ENCODE measurements around the gene CCDC66. TPM values are rescaled to one million over a fixed set of nuclear protein-coding genes. Genes with fewer than 3 reads are reported as not detected.

The CCDC66 gene
- total and polyA plus RNA-seq, 2 of the 8 experiments (the other 6 are each of a cell fraction or from before 2014, with no cell fraction given): 9.6 to 29.3 TPM

- ChIA-PET CTCF (ENCODE audit: partially characterized antibody) (interaction anchor here (0.6 to 1.5 kb wide), 2 partner anchors 28 to 230 kb away, joined by 3 to 7 read pairs; no protein-coding TSS in a partner anchor), POLR2A (ENCODE audit: partially characterized antibody) (no interaction called here)
- Histone ChIP-seq H4K8ac (ENCODE audit: extremely low read depth, insufficient read depth, low read length) (no peak overlapping the region), H3K4me3 (ENCODE audit: extremely low read depth in 1 of 4, insufficient read depth in 2 of 4, low read depth in 3 of 4, low read length in 4 of 4) (no peak overlapping the region), H4K91ac (replicated peaks; ENCODE audit: insufficient read length, low read length) (no peak overlapping the region), H3K23me2 (ENCODE audit: low read depth, low read length) (no peaks in the 10 kb centered on the region), H3K4me2 (ENCODE audit: insufficient read depth in 1 of 2, low read depth in 2 of 2, low read length in 2 of 2) (no peak overlapping the region), H3K23ac (ENCODE audit: insufficient read length) (no peak overlapping the region), H2BK5ac (ENCODE audit: low read depth, low read length) (no peak overlapping the region), H2BK12ac (ENCODE audit: low read depth, low read length) (no peak overlapping the region), H4K5ac (ENCODE audit: insufficient read length, low read depth, low read length) (no peak overlapping the region), H3K14ac (ENCODE audit: insufficient read length) (no peak overlapping the region), H2AK5ac (ENCODE audit: low read depth, low read length) (no peak overlapping the region), H3K27me3 (replicated peaks in 1 of 4; ENCODE audit: control insufficient read depth in 3 of 4, extremely low read depth in 1 of 4, insufficient read depth in 3 of 4, low read length in 3 of 4) (peaks cover 0 to 1% (median 0%) of the 10 kb centered on the region in 4 experiments; a peak in 1 of 7 replicates), H3K56ac (replicated peaks; ENCODE audit: insufficient read length, low read depth, low read length) (no peak overlapping the region), H2AFZ (ENCODE audit: low read length) (no peak overlapping the region), H3K4me1 (replicated peaks in 1 of 4; ENCODE audit: control insufficient read depth in 3 of 4, insufficient read depth in 4 of 4, low read length in 3 of 4) (peaks cover 0 to 4% (median 2%) of the 10 kb centered on the region in 4 experiments), H2BK20ac (ENCODE audit: low read length) (no peak overlapping the region), H3K79me2 (ENCODE audit: control insufficient read depth in 1 of 2, insufficient read depth in 2 of 2, low read length in 2 of 2) (no peaks in the 10 kb centered on the region), H3K27ac (ENCODE audit: low read depth, low read length) (no peak overlapping the region), H3K9ac (replicated peaks in 1 of 4; ENCODE audit: extremely low read depth in 1 of 4, low read depth in 3 of 4, low read length in 3 of 4) (no peak overlapping the region), H2BK120ac (replicated peaks; ENCODE audit: low read depth, low read length) (no peak overlapping the region), H3K4ac (replicated peaks; ENCODE audit: insufficient read length, low read depth, low read length) (no peak overlapping the region), H3K36me3 (ENCODE audit: control insufficient read depth in 2 of 4, insufficient read depth in 4 of 4, low read length in 3 of 4) (no peaks in the 10 kb centered on the region), H3K79me1 (ENCODE audit: low read depth, low read length) (no peaks in the 10 kb centered on the region), H2BK15ac (ENCODE audit: low read length) (no peak overlapping the region), H3K18ac (ENCODE audit: extremely low read depth, low read length) (no peak overlapping the region), H3K9me3 (ENCODE audit: insufficient read depth in 2 of 2, low read depth in 1 of 2, low read length in 1 of 2) (no peaks in the 10 kb centered on the region), H4K20me1 (replicated peaks in 1 of 2; ENCODE audit: control insufficient read depth in 1 of 2, insufficient read depth in 2 of 2, low read length in 2 of 2) (no peaks in the 10 kb centered on the region)
- 68% methylated on average over 7 of the region's 7 CpGs; no CpG with 5 or more reads in 1 of the 2 experiments for WGBS, 2 experiments (ENCODE audit: extremely low coverage in 1 of 2, insufficient coverage in 1 of 2, insufficient read length in 1 of 2, insufficient replicate concordance in 2 of 2, low coverage in 1 of 2, low lambda C conversion rate in 2 of 2, missing lambda C conversion rate in 1 of 2)
- no peak for FAIRE-seq
- no peak for DNase-seq (ENCODE audit: low read depth in 1 of 2, low spot score in 2 of 2)
- TF ChIP-seq RBBP5 (IDR thresholded peaks at IDR 0.05; ENCODE audit: borderline replicate concordance, low read depth, low read length): no peak
- TF ChIP-seq CBX5 (IDR thresholded peaks at IDR 0.05; ENCODE audit: low read depth, low read length): no peak
- TF ChIP-seq, protein P1, sequence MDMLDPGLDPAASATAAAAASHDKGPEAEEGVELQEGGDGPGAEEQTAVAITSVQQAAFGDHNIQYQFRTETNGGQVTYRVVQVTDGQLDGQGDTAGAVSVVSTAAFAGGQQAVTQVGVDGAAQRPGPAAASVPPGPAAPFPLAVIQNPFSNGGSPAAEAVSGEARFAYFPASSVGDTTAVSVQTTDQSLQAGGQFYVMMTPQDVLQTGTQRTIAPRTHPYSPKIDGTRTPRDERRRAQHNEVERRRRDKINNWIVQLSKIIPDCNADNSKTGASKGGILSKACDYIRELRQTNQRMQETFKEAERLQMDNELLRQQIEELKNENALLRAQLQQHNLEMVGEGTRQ (IDR thresholded peaks at IDR 0.05; ENCODE audit: low read length): no peak
- no peak for TF ChIP-seq ZNF274 (IDR thresholded peaks at IDR 0.05; ENCODE audit: borderline replicate concordance, extremely low read depth, low read length)
- no peak for TF ChIP-seq E2F6 (IDR thresholded peaks at IDR 0.05)
- no peak for TF ChIP-seq GABPA (IDR thresholded peaks at IDR 0.05; ENCODE audit: borderline replicate concordance, insufficient read depth, low read length)
- no peak for TF ChIP-seq SIX5 (IDR thresholded peaks at IDR 0.05; ENCODE audit: low read depth, low read length)
- no peak for TF ChIP-seq RXRA (IDR thresholded peaks at IDR 0.05; ENCODE audit: insufficient read depth, low read depth, low read length)
- no peak for TF ChIP-seq JUND (IDR thresholded peaks at IDR 0.05; ENCODE audit: low read length)
- no peak for TF ChIP-seq CBX8 (IDR thresholded peaks at IDR 0.05; ENCODE audit: borderline replicate concordance, low read depth, low read length)
- TF ChIP-seq KDM1A (IDR thresholded peaks at IDR 0.05; ENCODE audit: borderline replicate concordance, low read length): no peak
Observed at GRCh38 chr3:56522374-56522773, 34.6 kb upstream of the CCDC66 start.
